A549 treated with CpdA at 1 μM for 4 hours (cell line): ENCODE measurements around the gene ATIC. TPM values are rescaled to one million over a fixed set of nuclear protein-coding genes. Genes with fewer than 3 reads are reported as not detected.

ENCODE experiments used
- total RNA-seq: library from RNA; stranded (reverse); fragments of 200-300 nt; extraction: Qiagen RNA extraction; gene quantifications from 5 replicates; pipeline ENCODE4 v1.2.3, GENCODE V29; 2022; ENCODE audit warnings: low read depth

The ATIC gene
- total RNA-seq, result 209 to 225 TPM (median 216 TPM) in 5 replicates

GRCh38 chr2:215311625-215312396 lies at the start of gene ATIC:
TSS of gene ATIC (plus strand) at chr2:215312059. CDS start at chr2:215312143, 84 bp downstream.

Other genes starting within 250 kb of the ATIC start
- gene ABCA12, start 173.4 kb upstream of the ATIC start, total RNA-seq, result 0.10 to 0.21 TPM (median 0.17 TPM) in 5 replicates
- 143 to 233 TPM (median 162 TPM) in 5 replicates for gene FN1, start 124.0 kb downstream of the ATIC start, total RNA-seq